B cell (primary cell): ENCODE data around the gene PRKAG2.

ENCODE experiments used
- CTCF ChIP-seq: fragments of 200-600 bp; IDR thresholded peaks from one replicate; pipeline ENCODE4 v1.8.0; 2022; ENCODE audit warnings: antibody characterized with exemption, mild to moderate bottlenecking
- EZH2 ChIP-seq: IDR thresholded peaks from 2 replicates; pipeline ENCODE4 v1.6.1; 2012; ENCODE audit warnings: borderline replicate concordance, low read depth, mild to moderate bottlenecking, moderate library complexity, low read length; ENCODE audit not compliant: insufficient read depth, poor library complexity, severe bottlenecking

- no peak for TF ChIP-seq CTCF
- TF ChIP-seq EZH2: no peak
Observed at GRCh38 chr7:151511946-151512345, 365.0 kb downstream of the PRKAG2 start.
